ENCODE data around the gene RXRA. TPM values are rescaled to one million over a fixed set of nuclear protein-coding genes. Genes with fewer than 3 reads are reported as not detected.

The RXRA gene
- total RNA-seq, 1 donor from 2014 or later: 22.8 TPM

DNA sequence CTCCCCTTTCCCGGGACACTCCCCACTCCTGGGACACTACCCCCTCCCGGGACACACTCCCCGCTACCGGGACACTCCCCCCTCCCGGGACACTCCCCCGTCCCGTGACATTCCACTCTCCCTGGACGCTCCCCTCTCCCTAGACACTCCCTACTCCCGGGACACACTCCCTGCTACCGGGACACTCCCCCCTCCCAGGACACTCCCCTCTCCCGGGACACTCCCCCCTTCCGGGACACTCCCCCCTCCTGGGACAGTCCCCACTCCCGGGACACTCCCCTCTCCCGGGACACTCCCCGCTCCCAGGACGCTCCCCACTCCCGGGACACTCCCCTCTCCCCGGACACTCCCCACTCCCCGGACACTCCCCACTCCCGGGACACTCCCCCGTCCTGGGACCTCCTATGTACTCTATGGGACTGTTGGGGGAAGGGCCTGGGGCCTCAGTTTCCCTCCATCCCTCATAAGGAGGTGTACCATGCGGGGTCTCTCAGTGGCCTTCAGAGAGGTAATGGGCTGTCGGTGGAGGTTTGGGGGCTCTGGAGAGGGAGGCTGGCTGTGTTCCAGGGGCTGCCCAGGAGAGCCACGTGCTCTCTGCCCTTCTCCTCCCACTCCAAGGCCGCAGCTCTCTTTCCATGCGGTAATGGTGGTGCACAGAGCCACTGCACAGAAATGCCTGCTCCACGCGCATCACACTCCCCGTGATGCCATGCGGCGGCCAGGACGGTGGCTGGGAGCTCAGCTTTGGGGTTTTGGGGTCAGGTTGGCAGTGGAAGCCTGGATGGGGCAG is 96.2 kb downstream of the RXRA start:
- DNase-seq (ENCODE audit: low spot score): no peak
- no peaks in the 10 kb centered on the region for H3K27me3 Mint-ChIP-seq (ENCODE audit: low read depth)
- no peaks in the 10 kb centered on the region for H3K36me3 Mint-ChIP-seq (ENCODE audit: low read depth)
- intact Hi-C loops (cut with micrococcal nuclease): no loop called here
- H3K4me3 Mint-ChIP-seq (ENCODE audit: low read depth): no peak overlapping the region
- H3K27ac Mint-ChIP-seq: no peak overlapping the region
- no peaks in the 10 kb centered on the region for H3K9me3 Mint-ChIP-seq
- H3K4me1 Mint-ChIP-seq (ENCODE audit: low read depth): no peaks in the 10 kb centered on the region

DNA sequence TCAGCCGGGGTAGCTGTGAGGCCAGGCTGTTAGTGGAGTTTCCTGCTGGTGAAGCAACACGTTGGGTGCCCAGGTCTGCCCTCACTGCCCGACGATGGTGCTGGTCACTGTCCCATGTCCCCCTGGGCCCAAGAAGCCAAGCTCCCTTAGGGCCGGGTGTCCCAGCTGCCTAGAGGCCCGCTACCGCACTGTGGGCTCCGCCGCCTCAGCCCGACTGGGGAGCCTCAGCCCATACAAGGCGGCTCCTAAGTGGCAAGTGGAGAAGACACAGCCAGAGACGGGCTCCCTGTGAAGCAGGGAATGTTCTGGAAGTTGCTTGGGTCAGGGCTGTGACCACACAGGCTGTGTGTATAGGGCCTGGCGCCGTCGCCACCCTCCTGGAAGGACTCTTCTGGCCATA is 96.9 kb downstream of the RXRA start:
- DNase-seq (ENCODE audit: low spot score): no peak
- Mint-ChIP-seq H3K27ac (no peak overlapping the region), H3K27me3 (ENCODE audit: low read depth) (no peaks in the 10 kb centered on the region), H3K36me3 (ENCODE audit: low read depth) (no peaks in the 10 kb centered on the region), H3K9me3 (no peaks in the 10 kb centered on the region), H3K4me3 (ENCODE audit: low read depth) (no peak overlapping the region), H3K4me1 (ENCODE audit: low read depth) (no peaks in the 10 kb centered on the region)
- intact Hi-C loops (cut with micrococcal nuclease): no loop called here

DNA sequence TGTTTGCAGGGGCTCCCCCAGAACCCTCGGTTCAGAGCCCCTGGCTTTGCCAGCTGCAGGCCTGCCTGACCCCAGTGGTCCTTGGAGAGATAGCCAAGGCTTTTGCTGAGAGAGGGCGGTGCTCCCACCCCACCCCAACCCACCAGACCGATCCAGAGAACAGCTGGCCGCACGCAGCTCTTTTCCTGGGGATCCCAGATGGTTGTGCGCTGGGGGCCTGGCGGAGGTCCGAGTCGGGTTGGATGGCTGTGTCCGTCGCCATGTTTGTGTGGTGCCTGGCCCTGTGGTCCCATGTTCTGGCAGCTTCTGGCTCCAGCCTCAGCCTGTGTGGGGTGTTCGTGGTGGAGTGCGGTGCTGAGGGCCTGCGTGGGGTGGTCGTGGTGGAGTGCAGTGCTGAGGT is 97.5 kb downstream of the RXRA start:
- DNase-seq (ENCODE audit: low spot score): no peak
- intact Hi-C loops (cut with micrococcal nuclease): no loop called here
- H3K27me3 Mint-ChIP-seq (ENCODE audit: low read depth): no peaks in the 10 kb centered on the region
- no peak overlapping the region for H3K4me3 Mint-ChIP-seq (ENCODE audit: low read depth)
- no peaks in the 10 kb centered on the region for H3K9me3 Mint-ChIP-seq
- no peaks in the 10 kb centered on the region for H3K4me1 Mint-ChIP-seq (ENCODE audit: low read depth)
- H3K27ac Mint-ChIP-seq: no peak overlapping the region
- no peaks in the 10 kb centered on the region for H3K36me3 Mint-ChIP-seq (ENCODE audit: low read depth)

DNA sequence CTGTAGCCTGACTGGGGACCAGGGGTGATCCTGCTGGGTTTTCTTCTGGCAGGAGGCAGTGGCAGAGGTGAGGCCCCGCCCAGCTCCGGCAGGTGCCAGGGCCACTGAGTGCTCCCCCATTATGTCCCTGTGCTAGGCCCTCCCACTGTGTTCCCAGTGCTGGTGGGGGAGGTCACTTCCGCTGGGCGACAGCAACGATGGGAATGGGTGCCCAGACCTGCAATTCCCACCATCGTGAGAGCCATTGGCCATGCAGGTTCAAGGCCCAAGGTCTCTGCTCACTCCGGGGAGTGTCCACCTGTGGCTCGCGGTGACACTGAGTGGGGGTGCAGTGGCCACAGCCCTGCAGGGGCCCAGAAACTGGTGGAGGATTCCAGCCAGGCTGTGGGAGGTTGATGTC is 98.6 kb downstream of the RXRA start:
- Mint-ChIP-seq H3K36me3 (ENCODE audit: low read depth) (no peaks in the 10 kb centered on the region), H3K9me3 (no peaks in the 10 kb centered on the region), H3K4me3 (ENCODE audit: low read depth) (no peak overlapping the region), H3K27me3 (ENCODE audit: low read depth) (no peaks in the 10 kb centered on the region), H3K27ac (no peak overlapping the region), H3K4me1 (ENCODE audit: low read depth) (no peaks in the 10 kb centered on the region)
- intact Hi-C loops (cut with micrococcal nuclease): no loop called here
- no peak for DNase-seq (ENCODE audit: low spot score)

DNA sequence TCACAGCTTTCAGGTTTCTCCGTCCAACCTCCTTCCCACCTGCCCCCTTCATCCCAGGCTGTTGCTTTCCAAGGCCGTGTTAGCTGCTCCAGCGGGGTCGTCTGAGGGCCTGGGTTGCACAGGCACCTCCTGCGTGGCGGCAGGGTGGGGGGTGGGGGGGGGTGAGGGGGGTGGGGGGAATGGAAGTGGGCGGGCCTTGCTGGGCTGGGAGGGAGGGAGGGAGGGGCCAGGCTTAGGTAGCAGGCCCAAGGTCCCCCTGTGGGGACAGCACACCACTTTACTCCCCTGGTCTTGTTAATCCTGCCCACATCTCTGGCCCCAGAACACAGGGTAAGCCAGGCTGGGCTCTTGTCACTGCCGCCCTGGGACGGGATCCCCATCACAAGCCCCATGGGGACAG is 99.1 kb downstream of the RXRA start:
- no peaks in the 10 kb centered on the region for H3K9me3 Mint-ChIP-seq
- H3K4me3 Mint-ChIP-seq (ENCODE audit: low read depth): no peak overlapping the region
- H3K27me3 Mint-ChIP-seq (ENCODE audit: low read depth): no peaks in the 10 kb centered on the region
- H3K4me1 Mint-ChIP-seq (ENCODE audit: low read depth): no peaks in the 10 kb centered on the region
- H3K27ac Mint-ChIP-seq: no peak overlapping the region
- DNase-seq (ENCODE audit: low spot score): no peak
- intact Hi-C loops (cut with micrococcal nuclease): no loop called here
- no peaks in the 10 kb centered on the region for H3K36me3 Mint-ChIP-seq (ENCODE audit: low read depth)

DNA sequence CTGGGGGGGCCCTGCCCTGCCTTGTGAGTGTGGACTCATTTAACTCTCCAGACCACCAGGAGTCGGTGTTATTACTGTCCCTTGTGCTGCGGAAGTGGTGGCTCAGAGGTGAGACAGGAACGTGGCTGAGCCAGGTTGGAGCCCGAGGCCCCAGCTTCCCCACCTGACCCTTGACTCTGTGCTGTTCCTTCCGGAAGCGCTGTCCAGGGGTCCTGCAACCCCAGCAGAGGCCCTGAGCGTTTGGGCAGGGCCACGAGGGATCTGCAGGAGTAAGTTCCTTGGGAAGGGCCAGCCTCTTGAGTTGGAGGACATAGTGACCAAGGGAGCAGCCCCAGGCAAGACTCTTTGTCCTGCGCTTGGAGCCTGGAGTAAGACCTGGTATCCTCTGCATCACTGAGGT is 99.6 kb downstream of the RXRA start:
- H3K27me3 Mint-ChIP-seq (ENCODE audit: low read depth): no peaks in the 10 kb centered on the region
- no peaks in the 10 kb centered on the region for H3K36me3 Mint-ChIP-seq (ENCODE audit: low read depth)
- no peaks in the 10 kb centered on the region for H3K9me3 Mint-ChIP-seq
- DNase-seq (ENCODE audit: low spot score): no peak
- intact Hi-C loops (cut with micrococcal nuclease): no loop called here
- H3K4me1 Mint-ChIP-seq (ENCODE audit: low read depth): no peaks in the 10 kb centered on the region
- H3K4me3 Mint-ChIP-seq (ENCODE audit: low read depth): no peak overlapping the region
- H3K27ac Mint-ChIP-seq: no peak overlapping the region

DNA sequence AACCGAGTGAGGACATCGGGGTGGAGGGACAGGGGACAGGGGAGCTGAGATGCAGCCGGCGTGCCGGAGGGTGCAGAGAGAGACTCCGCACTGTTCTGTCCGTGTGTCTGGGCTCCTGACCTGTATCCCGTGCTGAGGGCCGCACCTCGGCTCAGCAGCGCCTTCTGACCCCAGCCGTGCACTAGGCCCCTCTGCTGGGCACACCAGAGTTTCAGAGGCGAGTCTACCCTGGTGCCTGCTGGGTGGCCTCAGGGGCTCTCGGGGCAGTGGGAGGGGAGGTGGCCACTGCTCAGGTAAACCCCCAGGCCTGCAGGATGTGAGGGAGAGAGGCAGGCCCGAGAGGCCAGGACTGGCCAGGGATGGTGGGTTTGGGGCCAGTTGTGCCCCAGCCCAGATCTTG is 100.2 kb downstream of the RXRA start:
- Mint-ChIP-seq H3K4me3 (ENCODE audit: low read depth) (no peak overlapping the region), H3K9me3 (no peaks in the 10 kb centered on the region), H3K4me1 (ENCODE audit: low read depth) (no peaks in the 10 kb centered on the region), H3K27me3 (ENCODE audit: low read depth) (no peaks in the 10 kb centered on the region), H3K27ac (no peak overlapping the region), H3K36me3 (ENCODE audit: low read depth) (no peaks in the 10 kb centered on the region)
- no peak for DNase-seq (ENCODE audit: low spot score)
- intact Hi-C loops (cut with micrococcal nuclease): no loop called here

DNA sequence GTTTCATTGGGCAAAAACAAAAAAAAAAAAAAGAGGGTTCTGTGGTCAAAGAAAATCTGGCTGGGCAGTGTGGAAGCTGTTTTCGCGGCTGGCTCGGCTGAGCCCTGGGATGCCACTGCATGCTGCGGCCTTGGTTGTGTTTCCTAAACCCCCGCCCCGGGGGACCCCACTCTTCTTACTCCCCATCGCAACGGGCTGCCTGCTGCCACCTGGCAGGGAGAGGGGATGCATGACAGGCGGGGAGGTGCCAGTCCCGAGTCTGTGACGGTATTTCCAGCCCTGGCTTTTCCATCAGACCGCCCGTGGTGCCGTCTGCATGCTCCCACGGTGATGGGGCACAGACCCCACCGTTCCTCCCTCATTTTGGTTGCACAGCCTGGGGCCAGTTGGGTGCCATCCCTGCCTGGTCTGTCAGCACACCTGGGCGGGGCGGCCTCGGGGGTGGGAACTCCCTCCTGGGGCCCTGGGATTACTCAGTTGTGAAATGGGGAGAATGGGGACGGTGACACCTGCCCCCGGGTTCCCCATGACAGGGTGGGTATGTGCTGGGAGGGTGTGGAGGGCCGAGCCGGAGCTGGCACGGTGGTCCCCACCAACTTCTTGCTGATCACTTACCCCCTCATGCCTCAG is 101.0 kb downstream of the RXRA start:
- no peak overlapping the region for H3K4me3 Mint-ChIP-seq (ENCODE audit: low read depth)
- intact Hi-C loops (cut with micrococcal nuclease): no loop called here
- no peak for DNase-seq (ENCODE audit: low spot score)
- H3K36me3 Mint-ChIP-seq (ENCODE audit: low read depth): no peaks in the 10 kb centered on the region
- no peak overlapping the region for H3K27ac Mint-ChIP-seq
- H3K4me1 Mint-ChIP-seq (ENCODE audit: low read depth): no peaks in the 10 kb centered on the region
- no peaks in the 10 kb centered on the region for H3K27me3 Mint-ChIP-seq (ENCODE audit: low read depth)
- H3K9me3 Mint-ChIP-seq: no peaks in the 10 kb centered on the region

DNA sequence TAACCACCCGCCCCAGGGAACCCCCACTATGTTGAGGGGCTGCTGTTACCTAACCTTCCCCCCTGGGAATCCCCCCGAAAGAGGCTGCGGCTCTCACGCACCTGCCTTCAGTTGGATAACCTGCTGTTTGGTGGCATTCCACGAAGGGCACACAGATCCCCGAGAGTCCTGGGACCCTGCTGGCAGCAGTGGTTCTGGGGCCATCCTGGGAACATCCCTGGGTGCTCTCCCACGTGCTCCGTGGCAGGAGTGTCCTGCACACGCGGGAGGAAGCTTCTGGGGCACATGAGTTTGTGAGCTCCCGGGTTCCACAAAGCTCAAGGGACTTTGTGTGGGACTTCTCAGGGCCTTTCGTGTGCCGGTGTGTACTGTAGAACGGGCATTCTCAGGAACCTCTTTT is 102.3 kb downstream of the RXRA start:
- H3K36me3 Mint-ChIP-seq (ENCODE audit: low read depth): no peaks in the 10 kb centered on the region
- no peak overlapping the region for H3K27ac Mint-ChIP-seq
- H3K4me3 Mint-ChIP-seq (ENCODE audit: low read depth): no peak overlapping the region
- H3K27me3 Mint-ChIP-seq (ENCODE audit: low read depth): no peaks in the 10 kb centered on the region
- intact Hi-C loops (cut with micrococcal nuclease): no loop called here
- no peaks in the 10 kb centered on the region for H3K9me3 Mint-ChIP-seq
- no peak for DNase-seq (ENCODE audit: low spot score)
- no peaks in the 10 kb centered on the region for H3K4me1 Mint-ChIP-seq (ENCODE audit: low read depth)

DNA sequence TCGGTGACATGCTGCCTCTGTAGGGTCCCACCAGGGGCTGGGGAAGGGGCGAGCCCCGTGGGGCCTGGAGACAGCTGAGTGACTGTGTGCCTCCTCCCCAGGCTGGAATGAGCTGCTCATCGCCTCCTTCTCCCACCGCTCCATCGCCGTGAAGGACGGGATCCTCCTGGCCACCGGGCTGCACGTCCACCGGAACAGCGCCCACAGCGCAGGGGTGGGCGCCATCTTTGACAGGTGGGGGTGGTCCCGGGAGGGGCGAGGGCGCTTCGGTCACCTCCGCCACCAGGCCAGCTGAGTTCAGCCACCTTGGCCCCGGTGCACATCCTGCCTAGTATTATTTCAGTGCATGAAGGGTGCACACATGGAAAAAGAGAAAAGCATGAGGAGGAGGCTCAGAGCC is 102.8 kb downstream of the RXRA start:
- intact Hi-C loops (cut with micrococcal nuclease): no loop called here
- Mint-ChIP-seq H3K4me3 (ENCODE audit: low read depth) (no peak overlapping the region), H3K27ac (no peak overlapping the region), H3K36me3 (ENCODE audit: low read depth) (no peaks in the 10 kb centered on the region), H3K9me3 (no peaks in the 10 kb centered on the region), H3K27me3 (ENCODE audit: low read depth) (no peaks in the 10 kb centered on the region), H3K4me1 (ENCODE audit: low read depth) (no peaks in the 10 kb centered on the region)
- DNase-seq (ENCODE audit: low spot score): no peak

DNA sequence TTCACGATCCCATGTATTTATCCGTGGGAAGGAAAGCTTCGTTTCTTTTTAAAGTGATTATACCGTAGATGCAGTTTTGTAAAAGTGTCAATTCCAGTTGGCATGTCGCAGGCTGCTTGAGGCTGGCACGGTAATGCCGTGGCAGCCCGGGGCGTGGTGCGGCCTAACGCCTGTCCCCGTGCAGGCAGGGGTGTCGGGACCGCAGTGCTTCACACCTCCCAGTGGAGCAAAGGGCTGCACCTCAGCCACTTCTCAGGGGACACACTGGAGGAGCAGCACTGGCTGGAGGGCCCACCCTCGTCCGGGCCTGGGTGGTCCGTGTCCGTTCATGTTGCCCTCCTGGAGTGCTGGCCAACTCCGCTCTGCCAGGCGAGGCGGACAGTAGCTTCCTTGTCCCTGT is 103.2 kb downstream of the RXRA start:
- H3K27me3 Mint-ChIP-seq (ENCODE audit: low read depth): no peaks in the 10 kb centered on the region
- intact Hi-C loops (cut with micrococcal nuclease): no loop called here
- no peaks in the 10 kb centered on the region for H3K9me3 Mint-ChIP-seq
- H3K4me3 Mint-ChIP-seq (ENCODE audit: low read depth): no peak overlapping the region
- DNase-seq (ENCODE audit: low spot score): no peak
- no peaks in the 10 kb centered on the region for H3K36me3 Mint-ChIP-seq (ENCODE audit: low read depth)
- no peaks in the 10 kb centered on the region for H3K4me1 Mint-ChIP-seq (ENCODE audit: low read depth)
- H3K27ac Mint-ChIP-seq: no peak overlapping the region

DNA sequence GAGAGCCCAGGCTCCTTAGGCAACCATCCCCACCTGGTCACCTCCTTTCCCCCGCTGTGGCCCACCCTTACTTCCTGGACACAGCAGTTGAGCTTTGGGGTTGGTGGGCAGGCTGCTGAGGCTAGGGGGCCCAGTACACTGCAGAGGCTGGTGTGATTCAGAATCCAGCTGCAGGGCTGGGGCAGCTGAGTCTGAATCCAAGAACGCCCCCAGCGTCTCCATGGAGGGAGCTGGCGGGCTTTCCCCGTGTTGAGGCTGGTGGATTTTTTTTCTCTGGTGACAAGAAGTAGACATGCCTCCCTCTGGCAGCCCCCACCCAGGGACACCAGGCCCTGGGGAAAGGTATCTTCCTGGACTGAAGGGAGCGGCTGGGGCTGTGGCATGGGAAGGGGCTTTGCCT is 104.8 kb downstream of the RXRA start:
- Mint-ChIP-seq H3K36me3 (ENCODE audit: low read depth) (no peaks in the 10 kb centered on the region), H3K9me3 (no peaks in the 10 kb centered on the region), H3K4me3 (ENCODE audit: low read depth) (no peak overlapping the region), H3K27me3 (ENCODE audit: low read depth) (no peaks in the 10 kb centered on the region), H3K4me1 (ENCODE audit: low read depth) (no peaks in the 10 kb centered on the region), H3K27ac (no peak overlapping the region)
- intact Hi-C loops (cut with micrococcal nuclease): no loop called here
- no peak for DNase-seq (ENCODE audit: low spot score)

DNA sequence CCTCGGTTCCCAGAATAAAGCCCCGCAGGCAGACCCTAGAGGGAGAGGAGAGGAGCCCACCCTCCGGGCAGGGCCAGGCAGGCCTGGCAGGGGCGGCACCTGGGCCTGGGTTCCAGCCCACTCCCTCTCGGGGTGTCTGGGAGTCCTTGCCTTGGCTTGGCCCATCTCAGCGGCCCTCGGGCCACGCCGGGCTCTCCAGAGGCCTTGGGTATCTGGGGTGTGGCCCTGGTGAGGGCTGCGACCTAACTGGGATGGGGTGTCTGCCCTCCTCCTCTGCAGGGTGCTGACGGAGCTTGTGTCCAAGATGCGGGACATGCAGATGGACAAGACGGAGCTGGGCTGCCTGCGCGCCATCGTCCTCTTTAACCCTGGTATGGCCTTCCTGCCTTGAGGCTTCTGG is 105.4 kb downstream of the RXRA start:
- Mint-ChIP-seq H3K36me3 (ENCODE audit: low read depth) (no peaks in the 10 kb centered on the region), H3K4me1 (ENCODE audit: low read depth) (no peaks in the 10 kb centered on the region), H3K9me3 (no peaks in the 10 kb centered on the region), H3K27ac (no peak overlapping the region), H3K27me3 (ENCODE audit: low read depth) (no peaks in the 10 kb centered on the region), H3K4me3 (ENCODE audit: low read depth) (no peak overlapping the region)
- DNase-seq (ENCODE audit: low spot score): no peak
- intact Hi-C loops (cut with micrococcal nuclease): no loop called here
